Measurements from ENCODE around the gene PGGT1B.
A peak's percentile ranks its signal among the peaks of the same experiment; 100 is the strongest.

PGGT1B gene

GRCh38 chr5:115297031-115297430, 34.4 kb upstream of the PGGT1B start:
- CTCF ChIA-PET, result no interaction called here
- DNase-seq (ENCODE audit: extremely low spot score), result no peak
- POLR2A ChIA-PET, result interaction anchor here (0.7 to 3.1 kb wide), 3 partner anchors 9 to 35 kb away, joined by 3 to 12 read pairs (median 5); partner anchors contain the start of gene PGGT1B
- TF ChIP-seq ARNT (IDR thresholded peaks at IDR 0.05), result no peak
- TF ChIP-seq L3MBTL2 (conservative IDR thresholded peaks at IDR 0.05), result no peak
- no peak for TF ChIP-seq BHLHE40 (IDR thresholded peaks at IDR 0.05; ENCODE audit: borderline replicate concordance)
- no peak for TF ChIP-seq FOXM1 (IDR thresholded peaks at IDR 0.05; ENCODE audit: borderline replicate concordance)
- no peak for TF ChIP-seq TARDBP (IDR thresholded peaks at IDR 0.05)
- TF ChIP-seq LEF1 (IDR thresholded peaks at IDR 0.05; ENCODE audit: borderline replicate concordance), result no peak
- no peak for TF ChIP-seq NFRKB (IDR thresholded peaks at IDR 0.05)
- no peak for TF ChIP-seq PKNOX1 (IDR thresholded peaks at IDR 0.05)
- TF ChIP-seq ZNF384 (IDR thresholded peaks at IDR 0.05), result no peak
- TF ChIP-seq FOXK2 (IDR thresholded peaks at IDR 0.05), result no peak
- TF ChIP-seq SUZ12 (IDR thresholded peaks at IDR 0.05), result no peak
- TF ChIP-seq ELF4 (IDR thresholded peaks at IDR 0.05), result no peak
- no peak for TF ChIP-seq CTBP1 (IDR thresholded peaks at IDR 0.05; ENCODE audit: borderline replicate concordance)
- no peak for TF ChIP-seq HDGF (IDR thresholded peaks at IDR 0.05; ENCODE audit: borderline replicate concordance)
- no peak for TF ChIP-seq SP1 (IDR thresholded peaks at IDR 0.05)
- no peak for TF ChIP-seq FOXA1 (IDR thresholded peaks at IDR 0.05)

- DNase-seq (ENCODE audit: extremely low spot score), result peak; percentile 86
- TF ChIP-seq L3MBTL2 (conservative IDR thresholded peaks at IDR 0.05) (peak; percentile 92), FOXM1 (IDR thresholded peaks at IDR 0.05; ENCODE audit: borderline replicate concordance) (no peak), CTBP1 (IDR thresholded peaks at IDR 0.05; ENCODE audit: borderline replicate concordance) (no peak), TARDBP (IDR thresholded peaks at IDR 0.05) (no peak)
- ChIA-PET POLR2A (interaction anchor here (0.7 to 3.1 kb wide), 3 partner anchors 8 to 35 kb away, joined by 3 to 12 read pairs (median 5); partner anchors contain the start of gene PGGT1B), CTCF (interaction anchor here (0.7 kb wide), 1 partner anchor 205 kb away, joined by 6 read pairs; no protein-coding TSS in a partner anchor)
These were observed 33.7 kb upstream of the PGGT1B start, which contains the start of gene CCDC112 for GRCh38 chr5:115296124-115297022. TSS of gene CCDC112 (minus strand) at chr5:115296654. CDS start at chr5:115296543, 111 bp downstream.

- POLR2A ChIA-PET, result interaction anchor here (1.9 to 3.1 kb wide), 2 partner anchors 32 to 34 kb away, joined by 5 to 12 read pairs; partner anchors contain the start of gene PGGT1B
These were observed 33.1 kb upstream of the PGGT1B start for GRCh38 chr5:115295777-115296123.

GRCh38 chr5:115291397-115291796, 28.7 kb upstream of the PGGT1B start:
- CTCF ChIA-PET, result no interaction called here
- TF ChIP-seq FOXA1 (IDR thresholded peaks at IDR 0.05) (no peak), NFRKB (IDR thresholded peaks at IDR 0.05) (no peak), LEF1 (IDR thresholded peaks at IDR 0.05; ENCODE audit: borderline replicate concordance) (no peak), FOXK2 (IDR thresholded peaks at IDR 0.05) (no peak), PKNOX1 (IDR thresholded peaks at IDR 0.05) (no peak), ZNF384 (IDR thresholded peaks at IDR 0.05) (no peak), CTBP1 (IDR thresholded peaks at IDR 0.05; ENCODE audit: borderline replicate concordance) (no peak), FOXM1 (IDR thresholded peaks at IDR 0.05; ENCODE audit: borderline replicate concordance) (no peak), ARNT (IDR thresholded peaks at IDR 0.05) (no peak), TARDBP (IDR thresholded peaks at IDR 0.05) (no peak), L3MBTL2 (conservative IDR thresholded peaks at IDR 0.05) (no peak), ELF4 (IDR thresholded peaks at IDR 0.05) (no peak), BHLHE40 (IDR thresholded peaks at IDR 0.05; ENCODE audit: borderline replicate concordance) (no peak), SUZ12 (IDR thresholded peaks at IDR 0.05) (no peak), SP1 (IDR thresholded peaks at IDR 0.05) (no peak), HDGF (IDR thresholded peaks at IDR 0.05; ENCODE audit: borderline replicate concordance) (no peak)
- no peak for DNase-seq (ENCODE audit: extremely low spot score)
- POLR2A ChIA-PET, result no interaction called here

More at GRCh38 chr5:115295777-115296123, 33.1 kb upstream of the PGGT1B start:
- DNase-seq (ENCODE audit: extremely low spot score), result peak; percentile 18
- CTCF ChIA-PET, result interaction anchor here (0.7 kb wide), 1 partner anchor 205 kb away, joined by 6 read pairs; no protein-coding TSS in a partner anchor
- TF ChIP-seq ELF4 (IDR thresholded peaks at IDR 0.05) (no peak), LEF1 (IDR thresholded peaks at IDR 0.05; ENCODE audit: borderline replicate concordance) (no peak)

GRCh38 chr5:115289104-115289503, 26.4 kb upstream of the PGGT1B start:
- ChIA-PET CTCF (no interaction called here), POLR2A (no interaction called here)
- DNase-seq (ENCODE audit: extremely low spot score), result no peak
- TF ChIP-seq FOXA1 (IDR thresholded peaks at IDR 0.05) (no peak), HDGF (IDR thresholded peaks at IDR 0.05; ENCODE audit: borderline replicate concordance) (no peak), ARNT (IDR thresholded peaks at IDR 0.05) (no peak), FOXM1 (IDR thresholded peaks at IDR 0.05; ENCODE audit: borderline replicate concordance) (no peak), SUZ12 (IDR thresholded peaks at IDR 0.05) (no peak), TARDBP (IDR thresholded peaks at IDR 0.05) (no peak), CTBP1 (IDR thresholded peaks at IDR 0.05; ENCODE audit: borderline replicate concordance) (no peak), ELF4 (IDR thresholded peaks at IDR 0.05) (no peak), NFRKB (IDR thresholded peaks at IDR 0.05) (no peak), FOXK2 (IDR thresholded peaks at IDR 0.05) (no peak), PKNOX1 (IDR thresholded peaks at IDR 0.05) (no peak), ZNF384 (IDR thresholded peaks at IDR 0.05) (no peak), SP1 (IDR thresholded peaks at IDR 0.05) (no peak), LEF1 (IDR thresholded peaks at IDR 0.05; ENCODE audit: borderline replicate concordance) (no peak), L3MBTL2 (conservative IDR thresholded peaks at IDR 0.05) (no peak), BHLHE40 (IDR thresholded peaks at IDR 0.05; ENCODE audit: borderline replicate concordance) (no peak)

Data from HEK293T (cell line).